Colon (tissue), 2 donors: ENCODE measurements around the gene RHD.
"Not testable (repeated sequence)": the region's sequence is repeated elsewhere in the genome, so short reads cannot be mapped to it uniquely, and the experiment has no call there.

ENCODE experiments used
- FAIRE-seq: peaks from 2 replicates; lab custom pipeline; 2012; peaks lifted over from hg19 to GRCh38; lab: Jason Lieb, UNC
- donor health status: control.
- donor health status: control.

RHD gene

GRCh38 chr1:25272238-25272637 is at the start of gene RHD:
TSS of gene RHD (plus strand) at chr1:25272509. CDS start at chr1:25272548, 39 bp downstream.
- FAIRE-seq, result not testable (repeated sequence)

GRCh38 chr1:25222606-25223005 is 49.7 kb upstream of the RHD start:
- no peak for FAIRE-seq

DNA sequence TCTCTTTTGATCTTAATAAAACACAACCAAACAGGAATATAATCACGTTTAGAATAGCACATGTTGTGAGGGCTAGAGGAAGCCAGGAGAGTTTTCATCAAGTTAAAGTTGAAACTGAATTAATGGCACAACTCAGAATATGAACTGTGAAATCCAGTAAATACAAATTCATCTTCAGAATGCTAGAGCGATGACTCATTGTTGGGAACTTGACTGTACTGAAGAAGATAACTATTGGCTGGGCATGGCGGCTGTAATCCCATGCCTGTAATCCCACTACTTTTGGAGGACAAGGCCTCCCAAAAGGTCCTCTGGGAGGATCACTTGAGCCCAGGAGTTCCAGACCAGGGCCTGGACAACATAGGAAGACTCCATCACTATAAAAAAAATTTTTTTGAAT is 48.8 kb upstream of the RHD start:
- FAIRE-seq, result no peak

DNA sequence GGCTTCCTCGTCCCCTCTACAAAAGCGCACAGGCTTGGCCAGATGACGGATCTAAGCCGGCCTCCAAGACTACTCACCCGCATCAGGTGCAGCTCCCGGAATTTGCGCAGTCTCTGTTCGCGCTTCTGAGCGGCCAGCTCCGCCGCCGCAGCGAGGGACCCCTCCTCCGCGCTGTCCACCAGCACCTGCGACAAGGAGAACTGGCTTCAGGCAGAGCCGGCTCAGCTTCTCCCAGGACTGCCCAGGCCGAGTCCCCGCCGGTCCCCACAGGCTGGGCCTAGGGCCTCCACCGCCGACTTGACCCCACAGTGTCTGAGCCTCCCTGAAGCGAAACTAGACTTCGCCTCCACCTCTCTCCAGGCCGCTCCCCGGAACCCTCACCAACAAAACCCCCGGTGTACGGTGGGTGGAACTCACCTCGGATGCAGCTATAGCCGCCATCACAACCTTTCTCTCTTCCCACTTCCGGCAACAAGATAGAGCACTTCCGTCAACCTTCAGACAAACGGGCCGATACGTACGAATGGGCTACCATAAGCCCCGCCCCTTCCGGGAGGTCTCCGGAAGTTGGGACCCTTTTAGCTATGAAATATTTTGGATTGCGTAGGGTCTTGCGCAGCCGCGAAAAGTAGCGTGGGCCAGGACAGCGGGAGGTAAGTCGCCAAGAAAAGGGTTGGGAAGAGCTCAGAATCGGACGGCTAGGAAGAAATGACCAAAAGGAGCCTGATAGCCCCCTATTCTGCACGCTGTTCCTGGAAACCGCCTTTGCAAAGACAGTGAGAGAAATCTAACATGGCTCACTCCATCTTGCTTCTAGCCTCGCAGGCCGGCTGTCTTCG is 40.1 kb upstream of the RHD start, which contains the start of gene SYF2:
Gene SYF2 (minus strand): TSS at position 476 of the 839 bp plus-strand sequence. CDS start 35 bp downstream, at position 441.
- no peak for FAIRE-seq

- FAIRE-seq, result no peak
Measured at GRCh38 chr1:25232866-25233784, 39.2 kb upstream of the RHD start.

- FAIRE-seq, result not testable (repeated sequence)
Measured at GRCh38 chr1:25235411-25235810, 36.9 kb upstream of the RHD start.

GRCh38 chr1:25236261-25236660 is 36.0 kb upstream of the RHD start:
- not testable (repeated sequence) for FAIRE-seq

GRCh38 chr1:25238046-25238445 is 34.3 kb upstream of the RHD start:
- FAIRE-seq, result no peak

- no peak for FAIRE-seq
Measured at GRCh38 chr1:25239681-25240541, 32.4 kb upstream of the RHD start.

- no peak for FAIRE-seq
Measured at GRCh38 chr1:25243907-25244306, 28.4 kb upstream of the RHD start.

- FAIRE-seq, result no peak
Measured at GRCh38 chr1:25245393-25245792, 26.9 kb upstream of the RHD start.

DNA sequence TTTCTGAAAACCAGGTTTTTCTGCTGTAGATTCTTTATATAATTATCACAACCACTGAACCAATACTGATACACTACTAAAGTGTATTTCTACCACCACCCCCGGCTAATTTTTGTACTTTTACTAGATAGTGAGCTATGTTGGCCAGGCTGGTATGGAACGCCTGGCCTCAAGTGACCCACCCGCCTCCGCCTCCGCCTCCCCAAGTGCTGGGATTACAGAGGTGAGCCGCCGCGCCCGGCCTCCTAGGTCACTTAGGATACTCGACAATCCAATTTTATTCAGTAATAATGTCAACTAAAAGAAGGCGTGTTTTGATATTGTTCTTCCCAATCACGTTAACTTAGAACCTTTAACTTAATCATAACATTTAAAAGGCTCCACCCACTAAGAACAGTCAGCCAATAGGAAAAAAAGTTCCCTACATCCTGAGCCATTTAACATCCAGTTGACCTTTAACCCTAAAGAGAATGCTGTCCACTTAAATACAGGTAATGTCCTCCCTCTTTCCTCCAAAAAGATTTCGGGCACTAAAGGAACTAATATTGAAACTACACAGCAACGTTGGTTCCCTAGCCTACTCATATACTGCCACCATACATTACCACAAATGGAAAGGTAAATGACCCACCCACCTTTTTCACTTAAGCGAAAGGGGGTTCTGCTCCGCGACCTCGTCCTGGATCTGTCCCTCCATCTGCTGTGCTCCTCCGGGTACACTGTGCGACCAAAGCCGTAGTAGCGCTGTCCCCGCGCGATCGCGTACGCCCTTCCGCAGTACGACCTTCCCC is 26.3 kb upstream of the RHD start:
- FAIRE-seq, result no peak

DNA sequence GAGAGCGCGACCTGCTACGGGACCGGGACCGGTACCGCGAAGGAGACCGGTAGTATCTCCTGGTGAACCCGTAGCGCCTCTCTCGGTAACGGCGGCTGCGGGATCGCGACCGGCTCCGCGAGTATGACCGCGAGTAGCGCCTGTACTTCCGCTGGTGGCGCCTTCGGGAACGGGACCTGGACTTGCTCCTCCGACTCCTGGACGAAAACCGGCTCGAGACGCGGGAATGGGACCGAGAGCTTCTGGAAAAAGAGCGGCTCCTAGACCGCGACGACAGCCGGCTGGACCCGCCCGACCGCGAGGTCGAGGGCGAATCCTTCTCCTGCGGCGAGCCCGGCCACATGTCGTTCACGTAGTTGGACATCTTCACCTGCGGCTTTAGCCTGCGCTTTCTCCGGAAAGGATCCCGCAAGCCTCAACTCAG is 25.7 kb upstream of the RHD start:
- no peak for FAIRE-seq

GRCh38 chr1:25247024-25247828 is 25.1 kb upstream of the RHD start, which contains the start of gene RSRP1:
TSS of gene RSRP1 (minus strand) at chr1:25247454. CDS start at chr1:25246963, 491 bp downstream.
- FAIRE-seq, result no peak

GRCh38 chr1:25247829-25248754 is 24.2 kb upstream of the RHD start:
- FAIRE-seq, result no peak

GRCh38 chr1:25253911-25254310 is 18.4 kb upstream of the RHD start:
- no peak for FAIRE-seq

- FAIRE-seq, result no peak
Measured at GRCh38 chr1:25255706-25256577, 16.4 kb upstream of the RHD start.

- no peak for FAIRE-seq
Measured at GRCh38 chr1:25256578-25256965, 15.7 kb upstream of the RHD start.
